ENCODE measurements around the gene DNAJC6.

Gene DNAJC6

DNA sequence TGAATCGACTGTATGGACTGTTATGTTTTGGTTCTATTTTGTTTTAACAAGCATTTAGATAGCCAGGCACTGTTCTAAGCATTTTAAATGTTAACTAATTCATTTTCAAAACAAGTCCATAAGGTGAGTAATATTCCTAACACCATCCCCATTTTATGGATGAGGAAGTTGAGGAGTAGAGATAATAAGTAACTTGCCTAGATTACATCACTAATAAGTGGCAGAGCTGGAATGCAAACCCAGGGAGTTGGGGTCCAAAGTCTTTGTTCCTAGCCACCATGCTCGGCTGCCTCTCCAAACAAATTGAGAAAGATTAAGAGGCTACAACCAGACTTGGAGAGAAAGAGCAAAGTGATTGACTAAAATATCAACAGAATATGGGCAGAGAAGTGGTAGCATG, 98.5 kb downstream of the DNAJC6 start:
- no peak overlapping the region for H3K9ac ChIP-seq (ENCODE audit: insufficient read length)
- no peak overlapping the region for H3K4me3 ChIP-seq
- TF ChIP-seq FOXP2 (optimal IDR thresholded peaks at IDR 0.05; ENCODE audit: control extremely low read depth, extremely low read length, insufficient read depth) (no peak), EZH2 (IDR thresholded peaks at IDR 0.05) (no peak), POLR2AphosphoS5 (IDR thresholded peaks at IDR 0.05; ENCODE audit: borderline replicate concordance, low read depth, low read length) (no peak)
- no peak overlapping the region for H3K27ac ChIP-seq
- no peak for DNase-seq (ENCODE audit: low read depth, low spot score)
- no peaks in the 10 kb centered on the region for H3K9me3 ChIP-seq (ENCODE audit: low read depth, low read length)
- H3K36me3 ChIP-seq (ENCODE audit: insufficient read depth, low read length) = peaks cover 5% of the 10 kb centered on the region; the same call in 1 of the 2 replicates

DNA sequence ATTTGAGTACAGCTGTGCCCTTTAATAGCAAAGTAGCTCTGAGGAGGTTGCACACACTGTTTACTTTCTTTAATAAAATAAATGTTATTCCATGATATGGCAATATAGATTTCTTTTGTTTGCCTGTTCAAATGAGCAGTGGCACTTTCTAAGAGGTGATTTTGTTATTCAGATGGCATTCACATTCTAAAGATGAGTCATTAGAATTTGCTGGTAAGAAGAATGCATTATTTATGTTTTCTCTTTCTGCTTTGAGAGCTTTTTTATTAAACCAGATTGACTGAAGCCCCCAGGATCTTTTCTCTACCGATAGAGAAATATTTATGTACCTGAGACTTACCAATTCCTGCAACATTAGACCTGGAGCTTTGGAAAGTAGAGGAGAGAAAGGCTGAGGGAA, 100.0 kb downstream of the DNAJC6 start:
- Histone ChIP-seq H3K27ac (no peak overlapping the region), H3K4me3 (no peak overlapping the region), H3K36me3 (ENCODE audit: insufficient read depth, low read length) (peaks cover 5% of the 10 kb centered on the region), H3K9me3 (ENCODE audit: low read depth, low read length) (no peaks in the 10 kb centered on the region), H3K9ac (ENCODE audit: insufficient read length) (no peak overlapping the region)
- TF ChIP-seq EZH2 (IDR thresholded peaks at IDR 0.05) (no peak), POLR2AphosphoS5 (IDR thresholded peaks at IDR 0.05; ENCODE audit: borderline replicate concordance, low read depth, low read length) (no peak), FOXP2 (optimal IDR thresholded peaks at IDR 0.05; ENCODE audit: control extremely low read depth, extremely low read length, insufficient read depth) (no peak)
- DNase-seq (ENCODE audit: low read depth, low spot score) = no peak

DNA sequence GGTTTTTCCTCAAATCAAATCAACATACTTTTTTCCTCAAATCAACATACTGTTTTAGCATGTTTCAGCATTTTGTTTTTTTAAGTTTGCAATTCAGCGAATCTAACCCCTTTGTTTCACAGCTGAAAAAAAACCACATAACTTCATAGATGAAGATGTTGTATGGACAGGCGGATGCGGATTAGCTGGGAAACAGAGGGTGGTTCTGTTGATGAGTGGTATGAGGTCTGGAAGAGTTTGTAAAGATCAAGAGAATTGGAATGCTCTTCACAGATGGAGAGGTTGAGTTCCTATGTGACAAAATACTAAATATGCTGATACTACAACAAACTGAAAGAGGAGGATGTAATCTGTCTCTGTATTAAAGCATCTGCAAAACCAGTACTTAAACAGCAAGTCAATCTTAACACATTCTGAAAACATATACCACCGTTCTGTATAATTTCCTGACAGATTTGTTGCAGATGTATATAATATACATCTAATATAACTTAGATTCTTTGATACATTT, 100.5 kb downstream of the DNAJC6 start:
- no peak overlapping the region for H3K27ac ChIP-seq
- H3K36me3 ChIP-seq (ENCODE audit: insufficient read depth, low read length) = peaks cover 5% of the 10 kb centered on the region
- no peaks in the 10 kb centered on the region for H3K9me3 ChIP-seq (ENCODE audit: low read depth, low read length)
- TF ChIP-seq EZH2 (IDR thresholded peaks at IDR 0.05) (no peak), POLR2AphosphoS5 (IDR thresholded peaks at IDR 0.05; ENCODE audit: borderline replicate concordance, low read depth, low read length) (no peak), FOXP2 (optimal IDR thresholded peaks at IDR 0.05; ENCODE audit: control extremely low read depth, extremely low read length, insufficient read depth) (no peak)
- no peak overlapping the region for H3K9ac ChIP-seq (ENCODE audit: insufficient read length)
- no peak overlapping the region for H3K4me3 ChIP-seq
- DNase-seq (ENCODE audit: low read depth, low spot score) = no peak

DNA sequence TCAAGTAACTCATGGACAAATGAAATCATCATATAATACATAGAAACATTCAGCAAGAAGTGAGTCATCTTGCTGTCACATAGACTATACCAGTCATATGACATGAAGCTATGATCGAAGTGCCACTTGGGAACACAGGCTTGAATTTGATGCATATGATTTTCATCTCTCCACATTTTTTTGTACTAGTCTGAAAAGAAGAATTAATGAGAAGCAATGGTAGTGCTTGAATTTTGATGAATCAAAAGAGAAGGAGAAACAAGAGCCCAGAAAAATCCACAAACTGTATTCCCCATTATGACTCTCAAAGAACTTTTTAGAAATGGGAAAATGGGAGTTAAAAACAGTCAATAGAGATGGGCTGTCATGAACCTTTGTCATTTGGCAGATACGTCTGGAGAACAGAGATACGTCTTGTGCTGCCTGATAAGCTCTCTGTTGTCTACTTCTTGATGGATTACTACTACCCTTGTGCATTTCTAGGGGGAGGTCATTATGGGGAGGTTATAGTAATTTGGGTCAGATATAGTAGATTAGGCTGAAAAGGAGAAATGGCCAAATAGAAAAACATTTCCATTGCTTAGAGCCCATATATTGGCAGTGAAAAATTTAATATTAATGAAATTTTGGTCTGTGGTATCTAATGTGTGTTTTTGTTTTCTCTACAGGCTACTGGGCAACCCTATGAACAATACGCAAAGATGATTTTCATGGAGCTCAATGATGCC, 103.1 kb downstream of the DNAJC6 start:
- H3K36me3 ChIP-seq (ENCODE audit: insufficient read depth, low read length) = no peaks in the 10 kb centered on the region; the same call in none of the 2 replicates
- no peaks in the 10 kb centered on the region for H3K9me3 ChIP-seq (ENCODE audit: low read depth, low read length)
- no peak overlapping the region for H3K9ac ChIP-seq (ENCODE audit: insufficient read length)
- TF ChIP-seq POLR2AphosphoS5 (IDR thresholded peaks at IDR 0.05; ENCODE audit: borderline replicate concordance, low read depth, low read length) (no peak), FOXP2 (optimal IDR thresholded peaks at IDR 0.05; ENCODE audit: control extremely low read depth, extremely low read length, insufficient read depth) (no peak), EZH2 (IDR thresholded peaks at IDR 0.05) (no peak)
- no peak overlapping the region for H3K4me3 ChIP-seq
- H3K27ac ChIP-seq = no peak overlapping the region
- DNase-seq (ENCODE audit: low read depth, low spot score) = no peak

DNA sequence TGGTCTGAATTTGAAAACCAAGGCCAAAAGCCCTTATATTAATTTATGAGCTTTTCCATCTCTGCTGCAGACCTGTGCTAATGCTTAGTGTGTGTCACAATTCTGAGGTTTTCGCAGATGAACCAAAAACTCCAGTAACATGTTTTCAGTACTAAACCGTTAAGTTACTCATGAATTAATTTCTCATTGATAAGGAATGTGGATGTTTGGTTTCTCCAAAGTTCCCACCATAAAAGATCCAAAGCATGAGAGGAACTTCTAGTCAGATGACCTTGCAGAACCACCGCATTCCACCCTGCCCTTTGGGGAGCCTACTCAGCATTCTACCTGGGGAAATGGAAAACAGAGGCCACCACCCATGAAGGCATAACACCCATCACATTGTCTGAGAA, 103.6 kb downstream of the DNAJC6 start:
- Histone ChIP-seq H3K9ac (ENCODE audit: insufficient read length) (no peak overlapping the region), H3K4me3 (no peak overlapping the region), H3K27ac (no peak overlapping the region), H3K36me3 (ENCODE audit: insufficient read depth, low read length) (no peaks in the 10 kb centered on the region; the same call in none of the 2 replicates), H3K9me3 (ENCODE audit: low read depth, low read length) (no peaks in the 10 kb centered on the region)
- DNase-seq (ENCODE audit: low read depth, low spot score) = no peak
- TF ChIP-seq EZH2 (IDR thresholded peaks at IDR 0.05) (no peak), POLR2AphosphoS5 (IDR thresholded peaks at IDR 0.05; ENCODE audit: borderline replicate concordance, low read depth, low read length) (no peak), FOXP2 (optimal IDR thresholded peaks at IDR 0.05; ENCODE audit: control extremely low read depth, extremely low read length, insufficient read depth) (no peak)

DNA sequence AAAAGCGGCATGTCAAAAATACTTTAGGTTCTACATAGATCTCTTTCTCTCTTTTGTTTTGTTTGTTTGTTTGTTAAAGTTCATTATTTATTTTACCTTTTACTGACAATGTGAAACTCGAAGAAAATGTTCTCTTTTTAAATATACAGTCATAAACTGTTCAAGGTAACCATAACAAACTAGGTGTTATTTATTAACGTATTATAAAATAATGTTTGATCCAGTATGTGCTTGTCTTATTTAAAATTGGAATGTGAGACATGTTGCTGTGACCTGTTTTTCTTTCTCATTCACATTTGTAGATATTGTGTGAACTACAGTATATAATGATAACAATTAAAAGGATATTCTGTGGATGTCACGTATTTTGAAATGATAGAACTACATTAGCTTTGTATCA, 105.2 kb downstream of the DNAJC6 start:
- no peak overlapping the region for H3K4me3 ChIP-seq
- H3K27ac ChIP-seq = no peak overlapping the region
- no peaks in the 10 kb centered on the region; the same call in none of the 2 replicates for H3K36me3 ChIP-seq (ENCODE audit: insufficient read depth, low read length)
- no peak for DNase-seq (ENCODE audit: low read depth, low spot score)
- no peaks in the 10 kb centered on the region for H3K9me3 ChIP-seq (ENCODE audit: low read depth, low read length)
- TF ChIP-seq FOXP2 (optimal IDR thresholded peaks at IDR 0.05; ENCODE audit: control extremely low read depth, extremely low read length, insufficient read depth) = no peak
- no peak for TF ChIP-seq EZH2 (IDR thresholded peaks at IDR 0.05)
- TF ChIP-seq POLR2AphosphoS5 (IDR thresholded peaks at IDR 0.05; ENCODE audit: borderline replicate concordance, low read depth, low read length) = no peak
- no peak overlapping the region for H3K9ac ChIP-seq (ENCODE audit: insufficient read length)

DNA sequence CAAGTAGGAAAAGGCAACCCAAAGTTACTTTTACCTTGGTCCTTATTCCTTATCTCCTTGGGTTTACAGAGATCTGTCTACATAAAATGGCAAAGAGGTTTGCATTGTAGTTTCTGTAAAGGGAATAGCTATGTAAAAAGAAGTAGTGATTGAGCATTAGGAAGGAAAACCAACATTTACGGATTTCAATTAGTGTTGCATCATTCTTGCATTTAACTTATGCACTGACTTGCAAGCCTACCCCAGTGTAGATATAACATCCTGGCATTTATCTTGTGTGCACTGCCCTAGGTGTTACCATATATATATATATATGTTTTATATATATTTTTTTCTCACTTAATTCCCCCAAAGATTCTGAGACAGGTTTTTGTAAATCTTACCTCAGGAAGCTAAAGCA, 107.4 kb downstream of the DNAJC6 start:
- Histone ChIP-seq H3K9ac (ENCODE audit: insufficient read length) (no peak overlapping the region), H3K27ac (no peak overlapping the region), H3K4me3 (no peak overlapping the region), H3K9me3 (ENCODE audit: low read depth, low read length) (no peaks in the 10 kb centered on the region), H3K36me3 (ENCODE audit: insufficient read depth, low read length) (no peaks in the 10 kb centered on the region; the same call in none of the 2 replicates)
- no peak for TF ChIP-seq EZH2 (IDR thresholded peaks at IDR 0.05)
- TF ChIP-seq POLR2AphosphoS5 (IDR thresholded peaks at IDR 0.05; ENCODE audit: borderline replicate concordance, low read depth, low read length) = no peak
- no peak for TF ChIP-seq FOXP2 (optimal IDR thresholded peaks at IDR 0.05; ENCODE audit: control extremely low read depth, extremely low read length, insufficient read depth)
- no peak for DNase-seq (ENCODE audit: low read depth, low spot score)

DNA sequence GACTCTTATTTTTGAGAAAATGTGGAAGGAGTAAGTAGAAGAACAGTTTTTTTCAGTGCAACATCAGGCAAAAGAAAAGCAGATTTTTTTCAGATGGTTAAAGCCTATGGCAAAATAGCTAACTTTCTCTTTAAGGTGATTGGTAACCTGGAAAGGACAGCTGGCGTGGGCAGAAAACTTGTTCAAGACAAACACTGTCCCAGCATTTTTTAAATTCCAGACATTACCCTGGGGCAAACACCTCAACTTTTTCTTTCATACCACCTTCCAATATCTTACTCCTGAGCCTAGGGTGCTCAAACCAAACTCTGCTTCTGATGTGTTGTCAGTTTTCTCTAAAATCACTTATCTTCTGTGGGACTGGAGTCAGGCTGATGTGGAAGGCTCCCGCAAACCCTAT, 108.4 kb downstream of the DNAJC6 start:
- Histone ChIP-seq H3K9ac (ENCODE audit: insufficient read length) (no peak overlapping the region), H3K27ac (no peak overlapping the region), H3K36me3 (ENCODE audit: insufficient read depth, low read length) (no peaks in the 10 kb centered on the region; the same call in none of the 2 replicates), H3K4me3 (no peak overlapping the region), H3K9me3 (ENCODE audit: low read depth, low read length) (no peaks in the 10 kb centered on the region)
- DNase-seq (ENCODE audit: low read depth, low spot score) = no peak
- no peak for TF ChIP-seq POLR2AphosphoS5 (IDR thresholded peaks at IDR 0.05; ENCODE audit: borderline replicate concordance, low read depth, low read length)
- no peak for TF ChIP-seq EZH2 (IDR thresholded peaks at IDR 0.05)
- no peak for TF ChIP-seq FOXP2 (optimal IDR thresholded peaks at IDR 0.05; ENCODE audit: control extremely low read depth, extremely low read length, insufficient read depth)
